HS-27A (cell line): ENCODE data around the gene MYH14.

Source experiments
- DNase-seq: peaks from one replicate; pipeline ENCODE4 v3.0.0-alpha.2; 2012; ENCODE audit warnings: low read depth, missing footprints

MYH14 gene

GRCh38 chr19:50258918-50259372 lies 55.5 kb downstream of the MYH14 start:
- DNase-seq = no peak

GRCh38 chr19:50261446-50261970 lies 58.1 kb downstream of the MYH14 start:
- no peak for DNase-seq

- no peak for DNase-seq
These were observed 59.8 kb downstream of the MYH14 start for GRCh38 chr19:50263176-50263575.

- no peak for DNase-seq
These were observed 61.2 kb downstream of the MYH14 start for GRCh38 chr19:50264483-50265186.

GRCh38 chr19:50266041-50266440 lies 62.6 kb downstream of the MYH14 start:
- DNase-seq = no peak

GRCh38 chr19:50266896-50267295 lies 63.5 kb downstream of the MYH14 start:
- DNase-seq = no peak

GRCh38 chr19:50268041-50268440 lies 64.6 kb downstream of the MYH14 start:
- no peak for DNase-seq

- no peak for DNase-seq
These were observed 65.1 kb downstream of the MYH14 start for GRCh38 chr19:50268501-50268900.

- DNase-seq = no peak
These were observed 66.2 kb downstream of the MYH14 start for GRCh38 chr19:50269653-50270052.

GRCh38 chr19:50272263-50272897 lies 69.0 kb downstream of the MYH14 start:
- DNase-seq = no peak

GRCh38 chr19:50273821-50274220 lies 70.4 kb downstream of the MYH14 start:
- DNase-seq = no peak

- no peak for DNase-seq
These were observed 72.4 kb downstream of the MYH14 start for GRCh38 chr19:50275577-50276368.

- no peak for DNase-seq
These were observed 73.1 kb downstream of the MYH14 start for GRCh38 chr19:50276370-50277063.

- DNase-seq = no peak
These were observed 74.7 kb downstream of the MYH14 start for GRCh38 chr19:50277966-50278580.

GRCh38 chr19:50280074-50280473 lies 76.7 kb downstream of the MYH14 start:
- DNase-seq = no peak

GRCh38 chr19:50280983-50281382 lies 77.6 kb downstream of the MYH14 start:
- DNase-seq = no peak

GRCh38 chr19:50281491-50281890 lies 78.1 kb downstream of the MYH14 start:
- DNase-seq = no peak

- DNase-seq = no peak
These were observed 82.4 kb downstream of the MYH14 start for GRCh38 chr19:50285833-50286232.

GRCh38 chr19:50286443-50286842 lies 83.0 kb downstream of the MYH14 start:
- no peak for DNase-seq

GRCh38 chr19:50287331-50287730 lies 83.9 kb downstream of the MYH14 start:
- DNase-seq = no peak

GRCh38 chr19:50288954-50289353 lies 85.5 kb downstream of the MYH14 start:
- no peak for DNase-seq

- DNase-seq = no peak
These were observed 86.6 kb downstream of the MYH14 start for GRCh38 chr19:50290011-50290410.
